GM18526 (cell line): ENCODE results near the gene SDF2.

Source experiments
- POLR2A ChIP-seq: IDR thresholded peaks from 3 replicates; pipeline ENCODE4 v1.6.1; 2011; ENCODE audit not compliant: insufficient read length; ENCODE audit errors: extremely low read depth

Gene SDF2, protein sequence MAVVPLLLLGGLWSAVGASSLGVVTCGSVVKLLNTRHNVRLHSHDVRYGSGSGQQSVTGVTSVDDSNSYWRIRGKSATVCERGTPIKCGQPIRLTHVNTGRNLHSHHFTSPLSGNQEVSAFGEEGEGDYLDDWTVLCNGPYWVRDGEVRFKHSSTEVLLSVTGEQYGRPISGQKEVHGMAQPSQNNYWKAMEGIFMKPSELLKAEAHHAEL

DNA sequence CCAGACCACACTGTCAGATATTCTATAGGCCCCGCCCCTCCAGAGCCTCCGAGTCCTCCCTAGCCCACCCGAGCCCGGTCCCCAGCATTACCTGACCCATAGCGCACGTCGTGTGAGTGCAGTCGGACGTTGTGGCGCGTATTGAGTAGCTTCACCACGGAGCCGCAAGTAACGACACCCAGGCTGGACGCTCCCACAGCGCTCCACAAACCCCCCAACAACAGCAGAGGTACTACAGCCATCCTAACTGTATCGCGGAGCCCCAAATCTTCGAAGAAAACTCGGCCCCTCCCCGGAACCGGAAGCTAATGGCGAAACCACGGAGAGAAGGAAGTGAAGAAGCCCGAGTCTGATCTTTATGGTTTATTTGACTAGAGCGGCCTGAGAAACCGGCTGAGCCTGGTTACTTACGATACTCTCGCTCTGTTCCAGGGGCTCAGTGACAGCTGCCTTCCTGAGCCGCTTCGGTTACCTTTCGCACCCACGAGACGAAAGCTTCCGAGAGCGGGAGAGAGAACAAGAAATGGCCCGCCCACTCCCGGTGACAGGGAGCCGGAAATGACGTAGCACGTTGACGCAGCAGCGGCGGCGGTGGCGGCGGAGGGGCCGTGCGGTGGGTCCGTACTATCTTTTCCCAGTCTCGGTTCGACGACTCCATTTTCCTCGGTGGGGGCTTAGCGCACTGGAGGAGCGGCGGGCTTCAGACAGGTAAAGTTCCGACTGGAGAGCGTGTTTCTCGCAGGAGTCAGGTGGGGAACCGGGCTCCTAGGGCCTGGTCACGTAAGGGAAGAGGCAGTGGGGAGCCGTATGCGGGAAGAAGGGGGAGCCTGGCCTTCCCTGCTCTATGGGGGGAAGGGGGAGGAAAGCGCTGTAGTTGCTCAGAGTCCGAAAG lies at the start of gene SDF2, which contains the start of gene SUPT6H:
Gene SDF2 (minus strand): TSS at position 272 of the 892 bp plus-strand sequence. CDS start 30 bp downstream, at position 242.
Gene SUPT6H (plus strand): TSS at position 571 of the 892 bp plus-strand sequence. CDS start 11,197 bp downstream, outside the sequence.
- peak; percentile 80 for TF ChIP-seq POLR2A

DNA sequence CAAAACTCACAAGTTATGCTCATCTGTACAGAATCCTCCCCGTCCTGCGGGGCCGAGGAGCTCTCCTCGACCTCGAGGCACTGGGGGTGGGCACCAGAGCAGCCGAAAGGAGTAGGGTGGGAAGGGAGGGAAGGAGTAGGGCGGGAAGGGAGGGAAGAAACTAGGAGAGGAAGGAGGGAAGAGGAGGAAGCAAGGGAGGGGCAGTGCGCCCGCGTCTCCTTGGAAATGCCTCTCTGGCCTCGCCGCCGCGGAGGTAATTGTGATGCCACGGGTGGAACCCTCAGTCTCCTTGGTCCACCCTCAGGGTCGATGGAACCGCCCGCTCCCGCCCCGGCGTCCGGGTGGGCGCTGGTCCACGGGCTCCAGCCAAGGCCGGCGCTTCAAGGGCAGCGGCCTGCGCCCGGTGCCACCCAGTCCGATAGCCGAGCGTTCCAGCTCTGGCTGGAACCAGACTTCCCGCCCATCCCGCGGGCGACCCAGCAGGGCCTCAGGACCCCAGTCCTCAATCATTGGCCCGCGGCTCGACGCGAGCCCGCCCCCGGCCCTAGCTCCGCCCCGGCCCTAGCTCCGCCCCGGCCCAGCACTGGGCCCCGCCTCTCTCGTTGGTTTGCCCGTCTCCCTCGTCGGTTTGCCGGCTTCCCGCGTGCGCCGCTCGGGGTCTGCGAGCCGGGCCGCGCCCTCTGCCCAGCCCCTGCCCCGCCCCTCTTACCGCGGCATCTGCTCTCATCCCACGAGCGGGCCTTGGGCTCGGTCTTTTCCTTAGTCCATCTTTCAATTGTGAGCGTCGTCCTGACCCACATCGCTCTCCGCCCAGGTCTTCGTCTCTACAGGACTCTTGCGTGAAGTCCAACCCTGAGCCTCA lies 49.4 kb upstream of the SDF2 start:
- peak; percentile 70 for TF ChIP-seq POLR2A

DNA sequence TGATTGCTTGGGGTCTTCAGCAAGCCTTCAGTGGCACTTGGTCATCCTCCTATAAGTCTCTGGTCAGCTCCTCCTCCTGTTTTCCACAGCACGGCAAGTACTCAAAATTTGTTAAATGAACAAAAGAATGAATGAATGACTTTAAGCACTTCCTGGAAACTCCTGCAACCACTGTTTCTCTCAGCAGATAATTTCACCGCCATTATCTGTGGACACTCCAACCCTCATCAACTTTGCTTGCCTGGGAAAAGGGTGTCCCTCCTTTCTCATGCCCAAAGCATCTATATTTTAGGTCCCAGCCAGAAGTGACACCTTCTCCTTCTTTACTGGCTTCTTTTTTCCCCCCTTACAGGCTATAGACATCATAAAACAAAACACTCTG lies 45.6 kb upstream of the SDF2 start:
- TF ChIP-seq POLR2A: no peak

DNA sequence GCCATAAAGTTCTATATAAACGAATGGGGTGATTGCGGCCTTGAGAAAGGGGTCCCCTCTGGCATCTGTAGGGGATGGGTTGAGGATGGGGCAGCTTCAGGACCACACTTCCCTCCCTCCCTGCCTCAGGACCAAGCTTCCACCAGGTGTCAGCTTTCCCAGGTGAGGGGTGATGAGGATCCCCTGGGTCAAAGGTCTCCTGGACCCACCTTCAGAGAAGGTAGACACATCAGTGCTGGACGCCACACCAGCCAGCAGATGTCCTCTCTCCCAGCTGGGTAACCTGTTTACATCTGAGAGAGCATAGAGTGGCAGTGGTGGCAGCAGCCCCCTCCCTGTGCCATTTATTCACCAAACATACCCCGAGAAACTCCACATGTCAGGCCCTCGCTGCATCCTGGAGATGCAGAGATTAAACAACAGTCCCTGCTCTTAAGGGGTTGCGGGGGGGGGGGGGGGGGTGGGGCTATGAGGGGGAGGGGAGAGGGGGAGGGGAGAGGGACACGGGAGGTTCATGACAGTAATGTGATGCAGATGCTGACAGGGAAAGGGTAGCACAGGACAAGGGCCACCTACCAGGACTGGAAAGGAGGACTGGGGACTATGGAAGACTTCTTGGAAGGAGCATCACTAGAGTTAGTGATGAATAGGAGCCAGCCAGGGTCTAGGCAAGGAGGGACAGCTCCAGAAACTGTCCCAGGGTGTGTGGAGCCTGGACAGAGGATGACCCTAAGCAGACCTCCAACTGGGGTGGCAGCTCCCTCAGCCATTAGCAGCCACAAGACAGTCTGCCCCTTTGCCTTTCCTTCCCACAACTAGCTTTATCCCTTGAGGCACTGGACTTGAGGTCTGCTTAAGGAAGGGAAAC lies 45.0 kb upstream of the SDF2 start:
- no peak for TF ChIP-seq POLR2A

DNA sequence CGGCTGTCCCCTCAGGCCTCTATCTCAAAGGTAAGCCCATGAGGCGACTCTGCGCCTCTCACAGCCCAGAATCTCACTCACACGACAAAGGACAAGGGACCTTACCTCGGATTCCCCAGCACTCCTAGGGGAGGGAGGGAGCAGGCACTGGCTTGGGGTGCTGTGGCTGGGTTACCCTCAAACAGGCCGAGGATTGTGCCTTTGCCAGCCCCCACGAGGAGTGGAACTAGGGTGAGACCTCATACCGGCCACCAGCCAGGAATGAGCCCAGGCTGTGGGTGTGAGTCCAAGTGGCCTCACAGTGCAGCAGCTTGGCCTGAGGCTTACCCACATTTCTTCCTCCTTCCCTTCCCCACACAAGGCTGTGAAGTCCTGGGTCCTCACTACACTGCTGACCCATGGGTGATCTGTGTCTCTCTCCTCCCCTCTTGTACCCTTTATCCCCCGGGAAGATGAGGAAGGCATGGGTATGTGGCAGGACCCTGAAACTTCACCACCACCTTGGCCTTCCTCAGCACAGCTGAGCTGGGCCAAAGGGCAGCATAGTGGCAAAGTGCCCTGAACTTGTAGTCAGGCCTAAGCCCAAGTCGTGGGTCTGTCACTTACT lies 44.1 kb upstream of the SDF2 start:
- TF ChIP-seq POLR2A: no peak

DNA sequence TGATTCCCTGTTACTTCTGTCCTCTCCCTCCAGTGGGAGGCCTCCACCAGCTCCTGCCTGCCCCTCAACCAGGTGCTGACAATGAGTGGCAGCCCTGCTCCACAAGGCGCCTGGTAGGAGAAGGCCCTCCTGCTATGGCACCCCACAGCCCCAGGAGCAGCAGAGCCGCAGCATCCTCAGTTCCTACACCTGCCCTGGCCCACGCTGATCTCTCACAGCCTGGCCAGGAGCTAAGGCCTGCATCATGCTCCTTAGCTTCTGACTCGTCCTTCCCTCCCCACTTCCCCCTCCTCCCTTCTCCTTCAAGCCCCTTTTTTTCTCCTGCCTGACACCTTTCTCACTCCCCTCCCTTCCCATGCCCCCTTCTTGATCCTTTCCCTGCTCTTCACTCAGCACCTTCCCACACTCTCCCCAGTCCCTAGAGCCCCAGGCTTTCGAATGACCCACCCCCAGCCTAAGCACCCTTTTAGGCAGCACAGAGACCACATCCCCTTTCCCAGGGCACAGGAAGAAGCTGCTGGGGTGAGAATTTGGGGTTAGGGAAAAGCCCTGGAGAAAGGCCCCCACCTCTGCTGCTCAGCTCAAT lies 43.5 kb upstream of the SDF2 start:
- no peak for TF ChIP-seq POLR2A

DNA sequence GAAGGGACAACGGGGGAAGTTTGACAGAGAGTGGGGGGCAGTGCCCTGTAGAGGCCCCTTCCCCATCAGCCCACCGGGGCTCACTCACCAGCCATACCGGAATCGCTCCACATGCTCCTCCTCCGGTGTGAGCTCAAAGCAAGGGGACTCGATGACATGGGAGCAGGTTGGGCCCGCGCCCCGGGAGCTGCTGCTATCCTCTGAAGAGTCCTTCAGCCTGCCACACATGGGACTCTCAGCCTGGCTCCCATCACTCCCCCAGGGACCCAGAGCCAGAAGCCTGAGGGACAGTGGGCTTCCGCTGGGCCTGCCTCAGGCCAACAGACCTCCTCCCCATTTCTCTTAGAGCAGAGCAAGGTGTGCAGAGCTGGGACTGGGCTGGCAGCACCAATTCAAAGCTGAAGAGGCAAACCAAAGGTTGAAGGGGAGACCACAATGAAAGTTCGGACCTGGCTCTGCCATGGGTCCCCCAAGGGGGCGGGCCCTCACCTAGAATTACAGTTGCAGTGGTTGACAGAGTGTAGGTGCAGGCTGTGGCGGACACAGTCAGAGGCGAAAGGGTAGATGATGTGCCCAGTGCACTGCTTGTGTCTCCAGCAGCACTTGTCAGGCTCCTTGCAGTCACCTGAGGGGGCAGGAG lies 42.6 kb upstream of the SDF2 start:
- TF ChIP-seq POLR2A: no peak

DNA sequence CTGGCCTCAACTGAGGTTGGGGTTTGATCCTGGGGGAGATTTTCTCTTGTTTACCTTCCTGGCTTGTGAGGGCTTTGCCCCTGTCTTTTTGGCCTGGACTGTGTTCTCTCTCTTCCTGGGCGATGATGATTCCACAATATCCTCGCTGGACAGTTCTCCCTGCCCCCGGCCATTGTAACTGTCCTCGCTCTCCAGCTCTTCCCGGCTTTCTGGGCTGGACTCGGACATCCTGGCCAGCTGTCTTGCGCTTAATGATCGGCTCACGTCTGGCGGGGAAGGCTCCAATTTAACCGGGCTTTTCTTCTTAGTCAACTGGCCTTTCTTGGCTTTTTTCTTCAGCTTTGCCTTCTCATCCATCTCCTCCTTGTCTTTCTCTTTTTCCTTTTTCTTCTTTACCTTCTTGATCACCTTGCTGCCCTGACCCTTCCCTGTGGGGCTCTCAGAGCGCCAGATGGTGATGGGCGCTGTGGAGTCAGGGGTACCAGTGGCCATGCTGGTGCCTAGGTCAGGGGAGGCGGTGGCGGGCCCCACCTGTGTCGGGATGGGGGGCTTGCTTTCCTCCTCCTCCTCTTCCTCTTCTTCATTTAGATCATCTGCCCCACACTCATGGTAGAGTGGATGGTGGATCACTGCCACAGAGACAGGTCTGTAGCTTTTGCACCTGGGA lies 42.0 kb upstream of the SDF2 start:
- TF ChIP-seq POLR2A: no peak

DNA sequence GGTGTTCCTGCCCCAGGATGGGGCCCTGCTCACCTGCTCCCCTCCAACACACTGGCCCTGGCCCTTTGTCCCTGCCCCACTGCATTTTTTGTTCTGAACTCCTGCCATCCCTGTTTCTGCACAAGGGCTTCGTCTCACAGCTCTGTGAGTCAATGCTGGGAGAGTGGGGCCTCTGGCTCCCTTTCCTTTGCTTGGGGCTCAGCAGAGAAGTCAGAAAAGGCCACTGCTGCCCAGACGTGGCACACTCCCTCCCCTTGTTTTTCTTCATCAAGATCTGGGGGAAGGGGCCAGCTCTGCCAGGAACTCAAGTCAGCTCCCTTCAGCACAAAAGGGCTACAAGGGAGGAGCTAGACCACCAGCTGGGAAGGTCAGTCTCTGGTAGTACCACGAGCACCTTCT lies 41.0 kb upstream of the SDF2 start:
- TF ChIP-seq POLR2A: no peak

DNA sequence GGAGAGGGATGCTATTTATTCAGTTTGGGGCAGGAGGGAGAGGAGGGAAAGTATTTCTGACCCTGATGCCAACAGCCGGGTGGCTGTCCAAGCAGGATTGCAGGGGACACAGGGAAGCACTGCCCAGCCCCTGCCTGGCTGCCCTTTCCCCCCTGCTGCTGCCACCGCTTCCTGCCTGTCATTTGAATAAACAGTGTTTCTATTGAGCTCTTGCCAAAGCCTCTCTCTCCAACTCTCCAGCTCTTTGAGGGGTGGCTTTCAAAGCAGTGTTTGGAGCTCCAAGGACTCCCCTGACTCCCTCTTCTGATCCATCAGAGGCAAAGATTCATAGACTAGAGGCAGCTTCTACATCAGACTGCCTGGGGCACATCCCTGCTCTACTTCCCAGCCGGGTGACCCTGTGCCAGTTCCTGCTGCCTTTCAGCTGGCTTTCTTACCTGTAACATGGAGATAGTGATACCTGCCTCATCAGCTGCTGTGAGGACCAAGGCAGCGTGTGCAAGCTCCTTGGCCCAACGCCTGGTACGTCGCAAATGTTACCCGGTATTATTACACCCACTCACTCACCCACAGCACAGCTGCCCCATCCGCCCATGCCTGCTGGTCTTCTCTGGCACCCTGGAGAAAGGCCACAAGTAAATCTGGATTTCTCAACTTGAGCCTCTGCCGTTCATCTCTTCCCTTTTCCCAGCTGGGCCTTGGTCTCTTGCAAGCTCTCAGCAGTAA lies 40.5 kb upstream of the SDF2 start:
- no peak for TF ChIP-seq POLR2A

DNA sequence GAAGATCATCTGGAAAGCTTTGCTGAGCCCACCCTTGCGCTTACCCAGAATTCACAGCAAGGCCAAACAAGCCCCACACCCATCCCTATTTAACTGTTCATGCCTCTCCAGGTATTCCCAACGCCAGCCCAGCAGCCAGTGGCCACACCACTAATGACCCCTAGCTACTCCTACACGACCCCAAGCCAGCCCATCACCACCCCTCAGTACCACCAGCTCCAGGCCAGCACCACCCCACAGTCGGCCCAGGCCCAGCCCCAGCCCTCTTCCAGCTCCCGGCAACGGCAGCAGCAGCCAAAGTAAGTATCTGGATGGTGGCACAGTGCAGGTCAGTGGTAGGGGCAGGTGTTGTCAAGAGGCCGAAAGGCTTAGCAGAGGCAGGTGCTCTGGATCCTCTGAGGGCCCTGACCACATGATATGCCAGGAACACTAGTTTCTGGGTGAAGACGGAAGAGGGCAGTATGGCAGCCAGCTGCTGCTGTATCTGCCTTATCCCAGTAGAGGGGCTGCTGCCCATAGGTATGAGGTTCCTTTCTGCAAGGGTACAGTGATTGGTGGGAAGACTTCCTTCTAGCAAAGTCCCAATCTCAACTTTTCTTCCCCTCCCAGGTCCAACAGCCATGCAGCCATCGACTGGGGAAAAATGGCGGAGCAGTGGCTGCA lies 39.3 kb upstream of the SDF2 start:
- TF ChIP-seq POLR2A: no peak

DNA sequence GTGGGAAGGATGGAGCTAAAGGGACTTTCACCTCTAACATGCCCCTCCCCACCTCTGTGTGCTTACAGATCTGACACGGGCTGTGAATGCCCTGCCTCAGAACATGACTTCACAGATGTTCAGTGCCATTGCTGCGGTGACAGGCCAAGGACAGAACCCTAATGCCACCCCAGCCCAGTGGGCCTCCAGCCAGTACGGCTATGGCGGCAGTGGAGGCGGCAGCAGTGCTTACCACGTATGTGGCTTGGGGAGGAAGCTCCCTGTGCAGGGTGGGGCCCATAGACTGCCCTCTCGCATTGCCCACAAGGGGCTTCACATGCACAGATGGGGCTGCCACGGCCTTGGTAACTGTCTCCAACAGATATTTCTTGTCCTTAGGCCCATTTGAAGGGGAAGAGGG lies 38.6 kb upstream of the SDF2 start:
- no peak for TF ChIP-seq POLR2A
